ENCODE data around the gene RNF112. TPM values are rescaled to one million over a fixed set of nuclear protein-coding genes. Genes with fewer than 3 reads are reported as not detected.
A peak's percentile ranks its signal among the peaks of the same experiment; 100 is the strongest.
"Not testable (repeated sequence)": the region's sequence is repeated elsewhere in the genome, so short reads cannot be mapped to it uniquely, and the experiment has no call there.

The RNF112 gene
- total RNA-seq, 5 donors from 2014 or later (not counting 1 experiment from before 2014, with no cell fraction given), result 0.40 to 1.8 (median 1.2) TPM

- H3K4me1 Mint-ChIP-seq; ATAC-seq (replicated peaks in 1 of 4); H3K4me3 ChIP-seq (ENCODE audit: control insufficient read depth in 1 of 2, extremely low read depth in 1 of 2, low read length in 1 of 2); H3K4me3 Mint-ChIP-seq; H3K36me3 Mint-ChIP-seq; H3K27ac Mint-ChIP-seq; POLR2A ChIA-PET; H3K36me3 ChIP-seq (ENCODE audit: control insufficient read depth in 2 of 2, extremely low read depth in 1 of 2, insufficient read depth in 1 of 2, low read length in 1 of 2); H3K4me1 ChIP-seq (ENCODE audit: control insufficient read depth in 1 of 2, extremely low read depth in 1 of 2, insufficient read depth in 2 of 2, low read length in 2 of 2); H3K9me3 ChIP-seq; H3K27ac ChIP-seq (ENCODE audit: low read length): not testable (repeated sequence)
- CTCF ChIA-PET, result interaction anchor here (1.2 to 2.0 kb wide), 4 partner anchors 69 to 84 kb away, joined by 7 to 16 read pairs (median 10); partner anchors contain the start of genes B9D1 (in 1 of the 2) and MAPK7 (in 1 of the 2)
- peak in 1 of 35 experiments; percentile 23 for DNase-seq
- H3K9me3 Mint-ChIP-seq, result peaks cover 3 to 18% (median 4%) of the 10 kb centered on the region in 3 donors
- 87% methylated on average over 9 of the region's 26 CpGs for WGBS (ENCODE audit: insufficient coverage)
- peaks cover 18 to 23% of the 10 kb centered on the region in 2 donors for H3K27me3 Mint-ChIP-seq
- H3K27me3 ChIP-seq (replicated peaks in 1 of 2; ENCODE audit: control insufficient read depth in 2 of 2, extremely low read depth in 1 of 2, insufficient read depth in 2 of 2, low read length in 1 of 2), result peaks cover 0 to 14% of the 10 kb centered on the region in 2 experiments
Observed at GRCh38 chr17:19446577-19446976, 35.5 kb downstream of the RNF112 start.

GRCh38 chr17:19447085-19447583 is 36.1 kb downstream of the RNF112 start:
- Mint-ChIP-seq H3K27me3 (peaks cover 18 to 23% of the 10 kb centered on the region in 2 donors), H3K36me3 (peaks cover 3% of the 10 kb centered on the region), H3K27ac (no peak overlapping the region), H3K9me3 (peaks cover 3 to 18% (median 4%) of the 10 kb centered on the region in 3 donors), H3K4me1 (peaks cover 3 to 5% (median 4%) of the 10 kb centered on the region in 3 donors), H3K4me3 (no peak overlapping the region)
- no peaks in the 10 kb centered on the region for H3K4me1 ChIP-seq (ENCODE audit: control insufficient read depth in 1 of 2, extremely low read depth in 1 of 2, insufficient read depth in 2 of 2, low read length in 2 of 2)
- H3K9me3 ChIP-seq, result no peaks in the 10 kb centered on the region
- peak in 3 of 4 experiments; percentile 50 to 73 (median 54) for ATAC-seq (replicated peaks in 1 of 4)
- peak in 33 of 35 experiments; percentile 16 to 83 (median 47) for DNase-seq
- no peak overlapping the region for H3K27ac ChIP-seq (ENCODE audit: low read length)
- no peaks in the 10 kb centered on the region for H3K36me3 ChIP-seq (ENCODE audit: control insufficient read depth in 2 of 2, extremely low read depth in 1 of 2, insufficient read depth in 1 of 2, low read length in 1 of 2)
- H3K4me3 ChIP-seq (ENCODE audit: control insufficient read depth in 1 of 2, extremely low read depth in 1 of 2, low read length in 1 of 2), result no peak overlapping the region
- peaks cover 0 to 16% of the 10 kb centered on the region in 2 experiments for H3K27me3 ChIP-seq (replicated peaks in 1 of 2; ENCODE audit: control insufficient read depth in 2 of 2, extremely low read depth in 1 of 2, insufficient read depth in 2 of 2, low read length in 1 of 2)
- POLR2A ChIA-PET, result no interaction called here
- WGBS (ENCODE audit: insufficient coverage), result 100% methylated on average over 1 of the region's 3 CpGs
- CTCF ChIA-PET, result interaction anchor here (1.1 to 2.0 kb wide), 6 partner anchors 69 to 109 kb away, joined by 5 to 16 read pairs (median 8); partner anchors contain the start of genes B9D1 (in 2 of the 2) and MAPK7 (in 1 of the 2)

GRCh38 chr17:19448341-19449268 is 37.6 kb downstream of the RNF112 start:
- Histone ChIP-seq H3K36me3 (ENCODE audit: control insufficient read depth in 2 of 2, extremely low read depth in 1 of 2, insufficient read depth in 1 of 2, low read length in 1 of 2) (no peaks in the 10 kb centered on the region), H3K27ac (ENCODE audit: low read length) (no peak overlapping the region), H3K4me1 (ENCODE audit: control insufficient read depth in 1 of 2, extremely low read depth in 1 of 2, insufficient read depth in 2 of 2, low read length in 2 of 2) (no peaks in the 10 kb centered on the region), H3K9me3 (no peaks in the 10 kb centered on the region), H3K4me3 (ENCODE audit: control insufficient read depth in 1 of 2, extremely low read depth in 1 of 2, low read length in 1 of 2) (no peak overlapping the region), H3K27me3 (replicated peaks in 1 of 2; ENCODE audit: control insufficient read depth in 2 of 2, extremely low read depth in 1 of 2, insufficient read depth in 2 of 2, low read length in 1 of 2) (peaks cover 0 to 20% of the 10 kb centered on the region in 2 experiments)
- Mint-ChIP-seq H3K36me3 (no peaks in the 10 kb centered on the region), H3K9me3 (peaks cover 3 to 14% (median 4%) of the 10 kb centered on the region in 3 donors), H3K4me1 (peaks cover 3 to 5% (median 4%) of the 10 kb centered on the region in 3 donors), H3K27ac (no peak overlapping the region), H3K4me3 (no peak overlapping the region), H3K27me3 (peaks cover 17 to 22% of the 10 kb centered on the region in 2 donors)
- POLR2A ChIA-PET, result no interaction called here
- ATAC-seq (replicated peaks in 1 of 4) (no peak), DNase-seq (no peak)
- CTCF ChIA-PET, result interaction anchor here (0.6 to 2.0 kb wide), 6 partner anchors 8 to 111 kb away, joined by 3 to 16 read pairs (median 6); partner anchors contain the start of gene B9D1 (in 2 of the 2)
- WGBS (ENCODE audit: insufficient coverage), result 78% methylated on average over 5 of the region's 8 CpGs

GRCh38 chr17:19449656-19450055 is 38.6 kb downstream of the RNF112 start:
- Mint-ChIP-seq H3K36me3 (no peaks in the 10 kb centered on the region), H3K9me3 (peaks cover 3 to 9% (median 4%) of the 10 kb centered on the region in 3 donors), H3K27ac (no peak overlapping the region), H3K4me3 (no peak overlapping the region), H3K27me3 (peaks cover 20 to 22% of the 10 kb centered on the region in 2 donors), H3K4me1 (peaks cover 3 to 5% (median 4%) of the 10 kb centered on the region in 3 donors)
- H3K4me3 ChIP-seq (ENCODE audit: control insufficient read depth in 1 of 2, extremely low read depth in 1 of 2, low read length in 1 of 2), result no peak overlapping the region
- H3K27ac ChIP-seq (ENCODE audit: low read length), result no peak overlapping the region
- H3K27me3 ChIP-seq (replicated peaks in 1 of 2; ENCODE audit: control insufficient read depth in 2 of 2, extremely low read depth in 1 of 2, insufficient read depth in 2 of 2, low read length in 1 of 2), result peaks cover 0 to 20% of the 10 kb centered on the region in 2 experiments
- H3K9me3 ChIP-seq, result no peaks in the 10 kb centered on the region
- no peak for DNase-seq
- 89% methylated on average over 2 of the region's 4 CpGs for WGBS (ENCODE audit: insufficient coverage)
- H3K4me1 ChIP-seq (ENCODE audit: control insufficient read depth in 1 of 2, extremely low read depth in 1 of 2, insufficient read depth in 2 of 2, low read length in 2 of 2), result no peaks in the 10 kb centered on the region
- no peak for ATAC-seq (replicated peaks in 1 of 4)
- ChIA-PET CTCF (interaction anchor here in 1 of 2 donors (0.8 kb wide), 1 partner anchor 87 kb away, joined by 3 read pairs; the partner anchor contains the start of gene B9D1), POLR2A (no interaction called here)
- H3K36me3 ChIP-seq (ENCODE audit: control insufficient read depth in 2 of 2, extremely low read depth in 1 of 2, insufficient read depth in 1 of 2, low read length in 1 of 2), result no peaks in the 10 kb centered on the region

- no peak for ATAC-seq (replicated peaks in 1 of 4)
- no peak overlapping the region for H3K4me3 Mint-ChIP-seq
- H3K27me3 ChIP-seq (replicated peaks in 1 of 2; ENCODE audit: control insufficient read depth in 2 of 2, extremely low read depth in 1 of 2, insufficient read depth in 2 of 2, low read length in 1 of 2), result peaks cover 0 to 20% of the 10 kb centered on the region in 2 experiments
- no peaks in the 10 kb centered on the region for H3K4me1 ChIP-seq (ENCODE audit: control insufficient read depth in 1 of 2, extremely low read depth in 1 of 2, insufficient read depth in 2 of 2, low read length in 2 of 2)
- H3K36me3 Mint-ChIP-seq, result no peaks in the 10 kb centered on the region
- CTCF ChIA-PET, result no interaction called here
- H3K4me3 ChIP-seq (ENCODE audit: control insufficient read depth in 1 of 2, extremely low read depth in 1 of 2, low read length in 1 of 2), result no peak overlapping the region
- no peaks in the 10 kb centered on the region for H3K9me3 ChIP-seq
- no peaks in the 10 kb centered on the region for H3K36me3 ChIP-seq (ENCODE audit: control insufficient read depth in 2 of 2, extremely low read depth in 1 of 2, insufficient read depth in 1 of 2, low read length in 1 of 2)
- no peaks in the 10 kb centered on the region for H3K9me3 Mint-ChIP-seq
- H3K27ac ChIP-seq (ENCODE audit: low read length), result no peak overlapping the region
- H3K4me1 Mint-ChIP-seq, result peaks cover 10 to 12% (median 11%) of the 10 kb centered on the region in 3 donors
- POLR2A ChIA-PET, result no interaction called here
- no peak for DNase-seq
- WGBS (ENCODE audit: insufficient coverage), result 27% methylated on average over 2 of the region's 3 CpGs
- peaks cover 11% of the 10 kb centered on the region in 2 donors for H3K27me3 Mint-ChIP-seq
- no peak overlapping the region for H3K27ac Mint-ChIP-seq
Observed at GRCh38 chr17:19453296-19453695, 42.3 kb downstream of the RNF112 start.

GRCh38 chr17:19454074-19454473 is 43.0 kb downstream of the RNF112 start:
- ChIA-PET CTCF (no interaction called here), POLR2A (no interaction called here)
- no peak overlapping the region for H3K27ac Mint-ChIP-seq
- Histone ChIP-seq H3K4me3 (ENCODE audit: control insufficient read depth in 1 of 2, extremely low read depth in 1 of 2, low read length in 1 of 2) (no peak overlapping the region), H3K4me1 (ENCODE audit: control insufficient read depth in 1 of 2, extremely low read depth in 1 of 2, insufficient read depth in 2 of 2, low read length in 2 of 2) (no peaks in the 10 kb centered on the region), H3K36me3 (ENCODE audit: control insufficient read depth in 2 of 2, extremely low read depth in 1 of 2, insufficient read depth in 1 of 2, low read length in 1 of 2) (no peaks in the 10 kb centered on the region), H3K27ac (ENCODE audit: low read length) (no peak overlapping the region), H3K27me3 (replicated peaks in 1 of 2; ENCODE audit: control insufficient read depth in 2 of 2, extremely low read depth in 1 of 2, insufficient read depth in 2 of 2, low read length in 1 of 2) (peaks cover 0 to 20% of the 10 kb centered on the region in 2 experiments), H3K9me3 (no peaks in the 10 kb centered on the region)
- WGBS (ENCODE audit: insufficient coverage), result 80% methylated on average over 2 of the region's 2 CpGs
- H3K4me3 Mint-ChIP-seq, result no peak overlapping the region
- no peak for DNase-seq
- no peaks in the 10 kb centered on the region for H3K36me3 Mint-ChIP-seq
- H3K9me3 Mint-ChIP-seq, result no peaks in the 10 kb centered on the region
- ATAC-seq (replicated peaks in 1 of 4), result no peak
- H3K27me3 Mint-ChIP-seq, result peaks cover 7 to 8% of the 10 kb centered on the region in 2 donors
- H3K4me1 Mint-ChIP-seq, result peaks cover 10 to 16% (median 13%) of the 10 kb centered on the region in 3 donors
